GOT3 (cell line): ENCODE measurements around the gene VPS11.
"Not testable (repeated sequence)": the region's sequence is repeated elsewhere in the genome, so short reads cannot be mapped to it uniquely, and the experiment has no call there.

ENCODE experiments used
- DNase-seq: peaks from one replicate; lab custom pipeline; 2025; ENCODE audit warnings: mixed read lengths; lab: John Stamatoyannopoulos, UW

VPS11 gene

GRCh38 chr11:119038884-119039283 is 28.7 kb upstream of the VPS11 start:
- DNase-seq: no peak

GRCh38 chr11:119039471-119039870 is 28.1 kb upstream of the VPS11 start:
- not testable (repeated sequence) for DNase-seq

GRCh38 chr11:119041821-119042514 is 25.6 kb upstream of the VPS11 start:
- no peak for DNase-seq

- no peak for DNase-seq
Observed at GRCh38 chr11:119042927-119043326, 24.7 kb upstream of the VPS11 start.

GRCh38 chr11:119044708-119045107 is 22.9 kb upstream of the VPS11 start:
- no peak for DNase-seq

GRCh38 chr11:119046489-119046888 is 21.1 kb upstream of the VPS11 start:
- no peak for DNase-seq

- no peak for DNase-seq
Observed at GRCh38 chr11:119047205-119047604, 20.4 kb upstream of the VPS11 start.

GRCh38 chr11:119048644-119049043 is 19.0 kb upstream of the VPS11 start:
- no peak for DNase-seq

GRCh38 chr11:119049081-119049480 is 18.5 kb upstream of the VPS11 start:
- no peak for DNase-seq

- DNase-seq: no peak
Observed at GRCh38 chr11:119051440-119052162, 16.0 kb upstream of the VPS11 start.

- DNase-seq: no peak
Observed at GRCh38 chr11:119052163-119052814, 15.3 kb upstream of the VPS11 start.

- no peak for DNase-seq
Observed at GRCh38 chr11:119054418-119054817, 13.2 kb upstream of the VPS11 start.

GRCh38 chr11:119055901-119056300 is 11.7 kb upstream of the VPS11 start:
- no peak for DNase-seq

GRCh38 chr11:119056421-119056999 is 11.1 kb upstream of the VPS11 start:
- DNase-seq: no peak

- peak; percentile 85 for DNase-seq
Observed at GRCh38 chr11:119057000-119057769, 10.4 kb upstream of the VPS11 start, which contains the start of gene HYOU1. HYOU1 (minus strand) TSS chr11:119057205; CDS start chr11:119056160, 1,045 bp downstream.

- DNase-seq: not testable (repeated sequence)
Observed at GRCh38 chr11:119059128-119059527, 8.5 kb upstream of the VPS11 start.

- no peak for DNase-seq
Observed at GRCh38 chr11:119061256-119061655, 6.4 kb upstream of the VPS11 start.

- no peak for DNase-seq
Observed at GRCh38 chr11:119062779-119063178, 4.8 kb upstream of the VPS11 start.

GRCh38 chr11:119065369-119065768 is 2.2 kb upstream of the VPS11 start:
- no peak for DNase-seq

- DNase-seq: no peak
Observed at GRCh38 chr11:119077839-119078238, 10.2 kb downstream of the VPS11 start.

GRCh38 chr11:119078675-119079420 is 11.2 kb downstream of the VPS11 start:
- DNase-seq: no peak
